Muscle of leg (tissue), 11 donors: ENCODE data around the gene ALDH1A1. TPM values are rescaled to one million over a fixed set of nuclear protein-coding genes. Genes with fewer than 3 reads are reported as not detected.

Source experiments
- DNase-seq: peaks from one replicate; pipeline ENCODE4 v3.0.0; 2013
- H3K27ac ChIP-seq: one replicate; pipeline ENCODE4 v1.5.1; 2013; ENCODE audit warnings: mild to moderate bottlenecking, low read length, control low read depth
- H3K27me3 ChIP-seq: one replicate; pipeline ENCODE4 v1.6.1; 2013; ENCODE audit warnings: low read length; ENCODE audit not compliant: control insufficient read depth, insufficient read depth
- H3K36me3 ChIP-seq: one replicate; pipeline ENCODE4 v1.6.1; 2013; ENCODE audit warnings: low read length; ENCODE audit not compliant: control insufficient read depth, insufficient read depth
- H3K4me1 ChIP-seq: one replicate; pipeline ENCODE4 v1.6.1; 2013; ENCODE audit warnings: low read length; ENCODE audit not compliant: control insufficient read depth, insufficient read depth
- H3K4me3 ChIP-seq: one replicate; pipeline ENCODE4 v1.5.1; 2013; ENCODE audit warnings: low read length, control low read depth
- H3K9me3 ChIP-seq: replicated peaks from 2 replicates; pipeline ENCODE4 v1.6.1; 2013; ENCODE audit warnings: low read depth, low read length; ENCODE audit not compliant: control insufficient read depth
- WGBS: methylation state at CpG from one replicate; pipeline ENCODE4 v1.1.5; 2013; ENCODE audit warnings: missing lambda C conversion rate; ENCODE audit not compliant: insufficient coverage; 5-methylcytosine and 5-hydroxymethylcytosine counted together
- polyA plus RNA-seq, 8 donors: library from polyadenylated mRNA; unstranded; fragments of 120-200 nt; gene quantifications; one replicate each; pipeline versions ENCODE4 v1.2.1 to v1.2.3, GENCODE V29; 2013; ENCODE audit warnings: inconsistent platforms in 1 of 8, low replicate concordance in 1 of 8; ENCODE audit not compliant: insufficient read length in 8 of 8, insufficient read depth in 1 of 8
- total RNA-seq: library from RNA; stranded (reverse); fragments of 120-200 nt; gene quantifications from one replicate; pipeline ENCODE4 v1.2.4, GENCODE V29; 2013

Gene ALDH1A1
- total and polyA plus RNA-seq, 9 donors: 16.7 to 38.0 (median 31.7) TPM

- no CpG with 5 or more reads among the region's 2 CpGs for WGBS
- no peaks in the 10 kb centered on the region for H3K9me3 ChIP-seq
- H3K36me3 ChIP-seq: no peaks in the 10 kb centered on the region
- no peaks in the 10 kb centered on the region for H3K27me3 ChIP-seq
- DNase-seq: no peak
- H3K27ac ChIP-seq: no peak overlapping the region
- peaks cover under 1% of the 10 kb centered on the region for H3K4me1 ChIP-seq
- no peak overlapping the region for H3K4me3 ChIP-seq
Observed at GRCh38 chr9:72888067-72888466, 64.8 kb downstream of the ALDH1A1 start.

GRCh38 chr9:72886386-72886785, 66.5 kb downstream of the ALDH1A1 start:
- peaks cover 10% of the 10 kb centered on the region for H3K4me1 ChIP-seq
- DNase-seq: no peak
- H3K27me3 ChIP-seq: no peaks in the 10 kb centered on the region
- no peak overlapping the region for H3K4me3 ChIP-seq
- no peaks in the 10 kb centered on the region for H3K36me3 ChIP-seq
- no peak overlapping the region for H3K27ac ChIP-seq
- no peaks in the 10 kb centered on the region for H3K9me3 ChIP-seq
- 100% methylated on average over 1 of the region's 1 CpG for WGBS

- no peak overlapping the region for H3K4me3 ChIP-seq
- no CpG with 5 or more reads among the region's 1 CpG for WGBS
- H3K9me3 ChIP-seq: no peaks in the 10 kb centered on the region
- H3K36me3 ChIP-seq: no peaks in the 10 kb centered on the region
- peaks cover 2% of the 10 kb centered on the region for H3K27me3 ChIP-seq
- no peak overlapping the region for H3K27ac ChIP-seq
- H3K4me1 ChIP-seq: peaks cover 14% of the 10 kb centered on the region
- DNase-seq: no peak
Observed at GRCh38 chr9:72884508-72884907, 68.3 kb downstream of the ALDH1A1 start.

DNA sequence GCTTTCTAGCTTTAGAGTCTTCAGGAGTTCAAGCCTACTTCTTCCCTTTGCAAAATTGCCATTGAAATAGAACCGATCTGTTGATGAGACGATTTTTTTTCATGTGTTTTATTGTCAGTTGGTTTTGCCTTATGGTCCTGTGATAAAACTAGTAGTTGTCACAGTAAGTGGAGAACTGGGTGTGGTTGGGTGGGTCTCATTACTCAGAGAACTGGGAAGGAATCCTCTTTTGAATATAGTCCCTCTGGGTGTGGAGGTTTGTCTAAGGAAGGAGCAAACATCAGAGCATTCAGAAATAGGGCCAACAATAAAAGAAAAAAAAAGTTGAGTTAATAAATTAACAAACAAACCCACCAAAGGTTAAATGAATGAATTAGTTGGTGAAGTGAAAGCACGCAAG, 69.0 kb downstream of the ALDH1A1 start:
- WGBS: no CpG with 5 or more reads among the region's 3 CpGs

GRCh38 chr9:72882117-72882775, 70.6 kb downstream of the ALDH1A1 start:
- Histone ChIP-seq H3K4me1 (peaks cover 14% of the 10 kb centered on the region), H3K4me3 (no peak overlapping the region), H3K27ac (no peak overlapping the region), H3K9me3 (no peaks in the 10 kb centered on the region), H3K36me3 (no peaks in the 10 kb centered on the region), H3K27me3 (peaks cover 2% of the 10 kb centered on the region)
- peak; percentile 78 for DNase-seq
- WGBS: no CpG with 5 or more reads among the region's 6 CpGs

More for the DNA sequence above, 69.0 kb downstream of the ALDH1A1 start:
- no peak for DNase-seq
- peaks cover 2% of the 10 kb centered on the region for H3K27me3 ChIP-seq
- H3K36me3 ChIP-seq: no peaks in the 10 kb centered on the region
- H3K27ac ChIP-seq: no peak overlapping the region
- peaks cover 14% of the 10 kb centered on the region for H3K4me1 ChIP-seq
- no peaks in the 10 kb centered on the region for H3K9me3 ChIP-seq
- no peak overlapping the region for H3K4me3 ChIP-seq

DNA sequence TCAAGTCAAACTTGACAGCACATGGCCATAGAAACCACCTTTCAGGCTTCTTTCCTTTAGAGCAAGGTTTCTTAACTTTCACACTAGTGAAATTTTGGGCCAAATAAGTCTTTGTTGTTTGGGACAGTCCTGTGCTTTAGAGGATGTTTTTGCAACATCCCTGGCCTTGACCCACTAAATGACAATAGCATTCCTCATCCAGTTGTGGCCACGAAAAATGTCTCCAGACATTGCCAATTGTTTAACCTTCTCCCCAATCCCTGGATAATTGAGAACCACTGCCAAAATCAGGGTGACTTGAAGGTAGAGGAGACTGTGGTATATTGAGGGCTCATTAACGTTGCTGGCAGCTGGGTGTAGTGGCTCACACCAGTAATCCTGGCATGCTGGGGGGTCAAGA, 72.0 kb downstream of the ALDH1A1 start:
- peaks cover 14% of the 10 kb centered on the region for H3K4me1 ChIP-seq
- H3K27me3 ChIP-seq: peaks cover 2% of the 10 kb centered on the region
- no peak for DNase-seq
- no peak overlapping the region for H3K4me3 ChIP-seq
- no peaks in the 10 kb centered on the region for H3K36me3 ChIP-seq
- no peak overlapping the region for H3K27ac ChIP-seq
- H3K9me3 ChIP-seq: no peaks in the 10 kb centered on the region
- 100% methylated on average over 1 of the region's 2 CpGs for WGBS

GRCh38 chr9:72875221-72875620, 77.6 kb downstream of the ALDH1A1 start:
- no peak for DNase-seq
- no peaks in the 10 kb centered on the region for H3K36me3 ChIP-seq
- H3K4me1 ChIP-seq: no peaks in the 10 kb centered on the region
- H3K9me3 ChIP-seq: no peaks in the 10 kb centered on the region
- no peak overlapping the region for H3K27ac ChIP-seq
- H3K4me3 ChIP-seq: no peak overlapping the region
- no peaks in the 10 kb centered on the region for H3K27me3 ChIP-seq

GRCh38 chr9:72874344-72874743, 78.5 kb downstream of the ALDH1A1 start:
- no peak overlapping the region for H3K4me3 ChIP-seq
- H3K36me3 ChIP-seq: no peaks in the 10 kb centered on the region
- 100% methylated on average over 2 of the region's 2 CpGs for WGBS
- H3K9me3 ChIP-seq: no peaks in the 10 kb centered on the region
- H3K27me3 ChIP-seq: no peaks in the 10 kb centered on the region
- no peaks in the 10 kb centered on the region for H3K4me1 ChIP-seq
- DNase-seq: no peak
- no peak overlapping the region for H3K27ac ChIP-seq

DNA sequence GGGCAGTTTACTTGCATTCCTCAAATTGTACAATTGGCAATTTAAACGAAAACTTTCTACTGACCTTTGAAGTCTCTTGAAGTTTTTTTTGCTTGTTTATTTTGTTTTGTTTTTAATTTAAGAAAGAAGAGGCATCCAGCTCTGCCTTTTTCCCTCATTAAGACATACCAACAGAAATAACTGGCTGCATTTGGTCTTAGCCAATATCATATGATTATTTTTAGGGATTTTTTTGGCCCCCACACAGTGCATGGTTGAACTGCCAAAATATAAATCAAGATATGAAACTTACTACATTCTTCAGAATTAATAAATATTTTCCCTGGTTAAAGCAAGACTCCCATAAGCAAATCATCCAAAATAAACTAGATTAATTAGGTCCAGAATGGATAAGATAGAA, 79.4 kb downstream of the ALDH1A1 start:
- WGBS: no CpG with 5 or more reads among the region's 1 CpG
- Histone ChIP-seq H3K4me3 (no peak overlapping the region), H3K9me3 (no peaks in the 10 kb centered on the region), H3K36me3 (no peaks in the 10 kb centered on the region), H3K27ac (no peak overlapping the region), H3K4me1 (no peaks in the 10 kb centered on the region), H3K27me3 (no peaks in the 10 kb centered on the region)
- DNase-seq: no peak

DNA sequence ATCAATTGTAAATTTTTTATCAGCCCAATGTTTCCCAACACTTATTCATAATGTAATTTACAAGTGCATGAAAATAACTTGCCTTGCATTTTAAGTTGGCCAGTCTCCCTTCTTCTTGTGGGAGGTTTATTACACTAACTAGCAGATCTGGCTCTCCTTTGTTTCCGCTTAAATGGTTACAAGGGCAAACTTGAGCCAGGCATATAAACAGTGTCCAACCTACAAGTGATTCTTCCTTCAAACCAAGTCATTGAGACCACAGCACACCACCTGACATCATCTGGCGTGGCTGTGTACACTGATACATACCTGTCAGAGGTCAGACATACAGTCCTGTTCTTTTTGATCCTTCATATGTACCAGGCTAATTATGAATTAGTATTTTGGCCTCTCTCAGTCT, 80.1 kb downstream of the ALDH1A1 start:
- Histone ChIP-seq H3K27ac (no peak overlapping the region), H3K36me3 (no peaks in the 10 kb centered on the region), H3K4me3 (no peak overlapping the region), H3K27me3 (no peaks in the 10 kb centered on the region), H3K9me3 (no peaks in the 10 kb centered on the region), H3K4me1 (no peaks in the 10 kb centered on the region)
- DNase-seq: peak; percentile 20
- WGBS: 92% methylated on average over 2 of the region's 2 CpGs

DNA sequence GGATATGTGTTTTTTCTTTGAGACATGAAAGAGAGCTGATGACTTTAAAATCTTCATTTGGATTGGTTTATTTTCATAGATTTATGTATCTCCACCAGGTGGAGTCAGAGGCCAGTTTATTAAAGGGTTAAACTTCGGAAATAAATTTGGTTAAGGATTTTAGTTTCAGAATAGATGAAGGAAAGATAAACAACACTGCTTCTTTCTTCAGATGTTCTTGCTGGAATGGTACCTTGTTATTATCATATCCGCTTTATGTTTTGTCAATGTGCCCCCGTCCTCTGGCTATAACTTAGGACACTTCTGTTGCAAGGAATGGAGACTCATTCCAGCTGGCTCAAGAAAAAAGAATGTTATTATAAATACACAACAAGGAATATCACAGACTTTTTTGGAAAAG, 81.2 kb downstream of the ALDH1A1 start:
- H3K27me3 ChIP-seq: no peaks in the 10 kb centered on the region
- no peak overlapping the region for H3K4me3 ChIP-seq

More for the DNA sequence above, 81.2 kb downstream of the ALDH1A1 start:
- Histone ChIP-seq H3K27ac (no peak overlapping the region), H3K36me3 (no peaks in the 10 kb centered on the region), H3K9me3 (no peaks in the 10 kb centered on the region), H3K4me1 (no peaks in the 10 kb centered on the region)
- peak; percentile 53 for DNase-seq
- no CpG with 5 or more reads among the region's 3 CpGs for WGBS
